HCEC 1CT (cell line): ENCODE data around the gene TBX6.
"Not testable (repeated sequence)": the region's sequence is repeated elsewhere in the genome, so short reads cannot be mapped to it uniquely, and the experiment has no call there.

ENCODE experiments used
- DNase-seq: peaks from one replicate; pipeline ENCODE4 v3.0.0-alpha.2; 2017

TBX6 gene

GRCh38 chr16:30065102-30065942 lies 26.4 kb downstream of the TBX6 start, which contains the start of gene ALDOA:
ALDOA (plus strand) TSS chr16:30065760; CDS start chr16:30066898, 1,138 bp downstream.
- DNase-seq: peak; percentile 99

- no peak for DNase-seq
These were observed 27.0 kb downstream of the TBX6 start for GRCh38 chr16:30064729-30065101.

- DNase-seq: peak; percentile 50
These were observed 27.6 kb downstream of the TBX6 start for GRCh38 chr16:30063893-30064728.

- DNase-seq: no peak
These were observed 28.3 kb downstream of the TBX6 start for GRCh38 chr16:30063278-30063892.

GRCh38 chr16:30060836-30061554 lies 30.7 kb downstream of the TBX6 start:
- no peak for DNase-seq

- no peak for DNase-seq
These were observed 31.4 kb downstream of the TBX6 start for GRCh38 chr16:30060346-30060745.

- no peak for DNase-seq
These were observed 36.7 kb downstream of the TBX6 start for GRCh38 chr16:30054959-30055553.

GRCh38 chr16:30054451-30054850 lies 37.3 kb downstream of the TBX6 start:
- no peak for DNase-seq

- peak; percentile 57 for DNase-seq
These were observed 38.2 kb downstream of the TBX6 start for GRCh38 chr16:30053376-30054015.

GRCh38 chr16:30052671-30053372 lies 38.9 kb downstream of the TBX6 start:
- peak; percentile 90 for DNase-seq

- DNase-seq: peak; percentile 54
These were observed 40.2 kb downstream of the TBX6 start for GRCh38 chr16:30051518-30051917.

GRCh38 chr16:30049871-30050270 lies 41.9 kb downstream of the TBX6 start:
- DNase-seq: no peak

- no peak for DNase-seq
These were observed 45.1 kb downstream of the TBX6 start for GRCh38 chr16:30046588-30046987.

GRCh38 chr16:30046178-30046577 lies 45.5 kb downstream of the TBX6 start:
- no peak for DNase-seq

GRCh38 chr16:30041841-30042240 lies 49.9 kb downstream of the TBX6 start:
- peak; percentile 40 for DNase-seq

GRCh38 chr16:30040690-30041089 lies 51.0 kb downstream of the TBX6 start:
- DNase-seq: not testable (repeated sequence)

- DNase-seq: no peak
These were observed 51.5 kb downstream of the TBX6 start for GRCh38 chr16:30040221-30040620.
